K562 (cell line): ENCODE results near the gene WASHC2A. TPM values are rescaled to one million over a fixed set of nuclear protein-coding genes. Genes with fewer than 3 reads are reported as not detected.
"Not testable (repeated sequence)": the region's sequence is repeated elsewhere in the genome, so short reads cannot be mapped to it uniquely, and the experiment has no call there.

Source experiments
- ATAC-seq: fragments of 200-7000 bp; cut with Tn5 transposase; 3 replicates; pipeline ENCODE4 v1.9.1; 2020; ENCODE audit warnings: moderate library complexity
- BruUV-seq: library from RNA; stranded (reverse); fragments of 400-500 nt; replicated peaks from 2 replicates; lab custom pipeline; 2021; lab: Mats Ljungman, UMichigan
- CTCF ChIA-PET: fragments of 300-600 bp; formaldehyde crosslinking; extraction: SDS; loops from one replicate; lab custom pipeline; 2021; ENCODE audit warnings: low intra/inter-chr PET ratio; lab: Yijun Ruan, JAX
- POLR2A ChIA-PET: fragments of 300-600, 350-650 bp; sonication (Branson Sonifier 250); formaldehyde crosslinking; extraction: SDS; loops from one replicate; lab custom pipeline; 2021; ENCODE audit warnings: antibody characterized with exemption, inconsistent platforms; lab: Yijun Ruan, JAX
- DNase-seq, 4 experiments: peaks; one replicate each; pipeline versions ENCODE4 v3.0.0 to v3.0.0-alpha.2; 2011 to 2018; ENCODE audit warnings: low spot score in 3 of 4, mixed read lengths in 3 of 4; ENCODE audit errors: extremely low read depth in 1 of 4
- FAIRE-seq: peaks from 2 replicates; lab custom pipeline; 2011; peaks lifted over from hg19 to GRCh38; lab: Jason Lieb, UNC
- H2AFZ ChIP-seq: 2 replicates; pipeline ENCODE4 v1.6.0; 2011; ENCODE audit warnings: low read depth, low read length, control low read depth, inconsistent platforms
- H3K27ac ChIP-seq: fragments of 200-600 bp; 3 replicates; pipeline ENCODE4 v1.8.0; 2011; ENCODE audit warnings: low read depth, mild to moderate bottlenecking, control low read depth, inconsistent platforms, low read length, moderate library complexity, mixed read lengths; ENCODE audit errors: extremely low read depth
- H3K27me3 ChIP-seq, 2 experiments: fragments of 300-600 bp in 1 of 2; 2 replicates in 1 of 2; 3 replicates in 1 of 2; pipeline versions ENCODE4 v1.6.0 to v1.8.0; 2011; ENCODE audit warnings: inconsistent platforms in 2 of 2, low read length in 2 of 2, mild to moderate bottlenecking in 1 of 2, mixed read lengths in 1 of 2, moderate library complexity in 1 of 2; ENCODE audit not compliant: control insufficient read depth in 2 of 2, insufficient read depth in 2 of 2
- H3K36me3 ChIP-seq: fragments of 300-600 bp; 3 replicates; pipeline ENCODE4 v1.8.0; 2011; ENCODE audit warnings: mild to moderate bottlenecking, low read length, inconsistent platforms; ENCODE audit not compliant: control insufficient read depth, insufficient read depth
- H3K4me1 ChIP-seq, 2 experiments: fragments of 200-600 bp in 1 of 2; replicated peaks in 1 of 2; 2 replicates in 1 of 2; 3 replicates in 1 of 2; pipeline versions ENCODE4 v1.5.1 to v1.8.0; 2011; ENCODE audit warnings: inconsistent platforms in 2 of 2, low read length in 2 of 2, mild to moderate bottlenecking in 1 of 2, mixed read lengths in 1 of 2, moderate library complexity in 1 of 2; ENCODE audit not compliant: control insufficient read depth in 2 of 2, insufficient read depth in 2 of 2
- H3K4me2 ChIP-seq: 2 replicates; pipeline ENCODE4 v1.6.1; 2011; ENCODE audit warnings: low read length, control low read depth, inconsistent platforms, mixed read lengths; ENCODE audit not compliant: insufficient read depth
- H3K4me3 ChIP-seq: fragments of 200-600 bp; sonication (generic), shearing (Covaris generic); 2 replicates; pipeline ENCODE4 v1.5.1; 2016; ENCODE audit warnings: control low read depth, inconsistent platforms
- H3K79me2 ChIP-seq: fragments of 200-600 bp; 3 replicates; pipeline ENCODE4 v1.8.0; 2011; ENCODE audit warnings: low read length, inconsistent platforms; ENCODE audit not compliant: control insufficient read depth, insufficient read depth
- H3K9ac ChIP-seq, 2 experiments: 2 replicates each; pipeline versions ENCODE4 v1.6.0 to v1.6.1; 2011; ENCODE audit warnings: low read depth in 2 of 2, low read length in 2 of 2, control low read depth in 1 of 2, inconsistent platforms in 1 of 2, mild to moderate bottlenecking in 1 of 2, mixed read lengths in 1 of 2; ENCODE audit not compliant: insufficient read depth in 1 of 2
- H3K9me1 ChIP-seq: one replicate; pipeline ENCODE4 v1.6.0; 2011; ENCODE audit warnings: inconsistent platforms, mild to moderate bottlenecking, low read length, moderate library complexity; ENCODE audit not compliant: control insufficient read depth, insufficient read depth
- H3K9me3 ChIP-seq: replicated peaks from 2 replicates; pipeline ENCODE4 v1.5.1; 2011; ENCODE audit warnings: low read depth, low read length, inconsistent platforms; ENCODE audit not compliant: control insufficient read depth, insufficient read depth
- H4K20me1 ChIP-seq: replicated peaks from 2 replicates; pipeline ENCODE4 v1.6.1; 2011; ENCODE audit warnings: low read length, inconsistent platforms, mixed read lengths; ENCODE audit not compliant: control insufficient read depth, insufficient read depth
- FOS ChIP-seq: IDR thresholded peaks from 3 replicates; pipeline ENCODE4 v1.6.1; 2011; ENCODE audit not compliant: insufficient read length; ENCODE audit errors: extremely low read depth
- RAD21 ChIP-seq, 2 experiments: fragments of 250-450 bp in 1 of 2; fragments of 450-650 bp in 1 of 2; sonication (Bioruptor Pico) in 1 of 2; formaldehyde crosslinking in 1 of 2; IDR thresholded peaks in 1 of 2; conservative IDR thresholded peaks in 1 of 2; 2 replicates each; pipeline versions ENCODE4 v1.4.0 to v1.8.0; 2020 to 2022; ENCODE audit warnings: mild to moderate bottlenecking in 2 of 2, moderate library complexity in 1 of 2
- SLC30A9 ChIP-seq: fragments of 250-450 bp; sonication (Bioruptor Pico); IDR thresholded peaks from 2 replicates; pipeline ENCODE4 v1.8.0; 2022; ENCODE audit warnings: mild to moderate bottlenecking, moderate library complexity
- SMC3 ChIP-seq: conservative IDR thresholded peaks from 2 replicates; pipeline ENCODE4 v1.6.1; 2011; ENCODE audit warnings: low read depth, low read length, improper control_type of control experiment; ENCODE audit not compliant: insufficient read depth
- WGBS: fragments of 100-300 bp; shearing (Covaris generic); methylation state at CpG from one replicate; pipeline ENCODE4 v1.1.6; 2016; ENCODE audit warnings: low coverage, mixed read lengths; ENCODE audit not compliant: insufficient coverage; ENCODE audit errors: missing lambda C conversion rate; 5-methylcytosine and 5-hydroxymethylcytosine counted together
- in situ Hi-C: fragments of 300-500 bp; cut with MboI; formaldehyde crosslinking; loops from 4 replicates; pipeline ENCODE4 v1.15.0; 2018; ENCODE audit warnings: inconsistent platforms, mixed read lengths
- intact Hi-C: fragments of 100-400 bp; cut with micrococcal nuclease; formaldehyde crosslinking; loops from 2 replicates; pipeline ENCODE4 v1.14.2; 2022
- polyA plus RNA-seq, 8 experiments: library from polyadenylated mRNA; depleted of rRNA in 4 of 8; stranded (reverse) in 5 of 8; unstranded in 3 of 8; fragments of >200 nt; fragmentation: Nextera tagmentation in 2 of 8; fragmentation: Illumina TruSeq in 1 of 8; extraction: Ambion mirVana in 2 of 8; extraction: Trizol in 1 of 8; gene quantifications; 2 replicates each; pipeline versions ENCODE4 v1.2.1 to v1.2.3, GENCODE V29; 2011 to 2014; ENCODE audit warnings: inconsistent platforms in 1 of 8, missing spikeins in 1 of 8
- total RNA-seq, 7 experiments: library from RNA; depleted of rRNA in 6 of 7; stranded (reverse); fragments of >200 nt in 6 of 7; fragmentation: Illumina TruSeq in 2 of 7; extraction: Trizol in 2 of 7; gene quantifications; 2 replicates each; pipeline versions ENCODE4 v1.2.1 to v1.2.3, GENCODE V29; 2011 to 2021; ENCODE audit warnings: low replicate concordance in 1 of 7

WASHC2A gene
- total and polyA plus RNA-seq, 9 of the 15 experiments (the other 6 are each of a cell fraction or from before 2014, with no cell fraction given): 4.7 to 42.2 (median 28.7) TPM

GRCh38 chr10:50152792-50153272, 85.1 kb downstream of the WASHC2A start:
- intact Hi-C loops: no loop called here
- H3K9ac ChIP-seq: no peak overlapping the region; a peak in 1 of 4 replicates
- CTCF ChIA-PET: no interaction called here
- TF ChIP-seq SLC30A9 (CRISPR knock-in tag): no peak
- TF ChIP-seq FOS: no peak
- no peak for TF ChIP-seq SMC3
- TF ChIP-seq RAD21 (CRISPR knock-in tag; conservative IDR thresholded peaks at IDR 0.05 in 1 of 2, IDR thresholded peaks at IDR 0.05 in 1 of 2): peak in 1 of 2 experiments; percentile 41; a peak in 1 of 4 replicates
- TF ChIP-seq, all 486 proteins: peak for 1
- Histone ChIP-seq H3K9me3 (no peaks in the 10 kb centered on the region), H3K4me1 (peaks cover 0 to 6% of the 10 kb centered on the region in 2 experiments; a peak in 2 of 5 replicates), H3K79me2 (no peaks in the 10 kb centered on the region), H3K4me2 (no peak overlapping the region), H3K36me3 (no peaks in the 10 kb centered on the region), H3K4me3 (no peak overlapping the region), H3K27ac (no peak overlapping the region), H3K27me3 (peaks cover 3 to 16% of the 10 kb centered on the region in 2 experiments; a peak in 4 of 5 replicates), H4K20me1 (no peaks in the 10 kb centered on the region), H2AFZ (no peak overlapping the region), H3K9me1 (no peaks in the 10 kb centered on the region)
- no TSS peak for BruUV-seq
- in situ Hi-C loops: loop anchor here (5.0 kb wide), 1 partner anchor 126 kb away; no protein-coding TSS in a partner anchor
- POLR2A ChIA-PET: interaction anchor here (0.8 kb wide), 1 partner anchor 127 kb away, joined by 3 read pairs; no protein-coding TSS in a partner anchor
- FAIRE-seq: no peak
- DNase-seq: peak in 3 of 4 experiments; percentile 13 to 53 (median 19)
- ATAC-seq: peak; percentile 92
- 22% methylated on average over 33 of the region's 34 CpGs for WGBS

GRCh38 chr10:50157868-50158267, 90.1 kb downstream of the WASHC2A start:
- intact Hi-C loops, BruUV-seq, H3K79me2 ChIP-seq, H3K27ac ChIP-seq, in situ Hi-C loops, H3K4me3 ChIP-seq, H3K9me1 ChIP-seq, FAIRE-seq, CTCF ChIA-PET, H3K36me3 ChIP-seq, H3K4me1 ChIP-seq, H3K9ac ChIP-seq, H2AFZ ChIP-seq, H3K9me3 ChIP-seq, H3K27me3 ChIP-seq, H4K20me1 ChIP-seq, ATAC-seq, DNase-seq, H3K4me2 ChIP-seq: not testable (repeated sequence)
- POLR2A ChIA-PET: interaction anchor here (0.6 kb wide), 1 partner anchor 160 kb away, joined by 3 read pairs; no protein-coding TSS in a partner anchor
